ENCODE measurements around the gene KCNQ1OT1.

- TF ChIP-seq ZNF565 (CRISPR knock-in tag; conservative IDR thresholded peaks at IDR 0.05; ENCODE audit: low read depth) (no peak), ZC3H10 (CRISPR knock-in tag; IDR thresholded peaks at IDR 0.05) (no peak), CSDC2 (CRISPR knock-in tag; IDR thresholded peaks at IDR 0.05) (no peak), TCF4 (CRISPR knock-in tag; IDR thresholded peaks at IDR 0.05; ENCODE audit: borderline replicate concordance) (no peak), PATZ1 (CRISPR knock-in tag; IDR thresholded peaks at IDR 0.05; ENCODE audit: borderline replicate concordance) (no peak), TSHZ2 (CRISPR knock-in tag; IDR thresholded peaks at IDR 0.05) (no peak), ARNTL (CRISPR knock-in tag; IDR thresholded peaks at IDR 0.05; ENCODE audit: borderline replicate concordance, low read depth) (no peak), CSRNP3 (CRISPR knock-in tag; IDR thresholded peaks at IDR 0.05) (no peak)
Measured at GRCh38 chr11:2571598-2572281, 128.1 kb downstream of the KCNQ1OT1 start.
